AG10803 (cell line): ENCODE measurements around the gene MYBPHL.

Source experiments
- DNase-seq: peaks from one replicate; pipeline ENCODE4 v3.0.0; 2010; ENCODE audit warnings: low read depth
- H3K4me3 ChIP-seq: 2 replicates; pipeline ENCODE4 v1.5.1; 2011; ENCODE audit warnings: mild to moderate bottlenecking, low read length, control low read depth
- CTCF ChIP-seq: conservative IDR thresholded peaks from 2 replicates; pipeline ENCODE4 v1.5.1; 2011; ENCODE audit warnings: mild to moderate bottlenecking, low read length, control low read depth, inconsistent platforms

MYBPHL gene

DNA sequence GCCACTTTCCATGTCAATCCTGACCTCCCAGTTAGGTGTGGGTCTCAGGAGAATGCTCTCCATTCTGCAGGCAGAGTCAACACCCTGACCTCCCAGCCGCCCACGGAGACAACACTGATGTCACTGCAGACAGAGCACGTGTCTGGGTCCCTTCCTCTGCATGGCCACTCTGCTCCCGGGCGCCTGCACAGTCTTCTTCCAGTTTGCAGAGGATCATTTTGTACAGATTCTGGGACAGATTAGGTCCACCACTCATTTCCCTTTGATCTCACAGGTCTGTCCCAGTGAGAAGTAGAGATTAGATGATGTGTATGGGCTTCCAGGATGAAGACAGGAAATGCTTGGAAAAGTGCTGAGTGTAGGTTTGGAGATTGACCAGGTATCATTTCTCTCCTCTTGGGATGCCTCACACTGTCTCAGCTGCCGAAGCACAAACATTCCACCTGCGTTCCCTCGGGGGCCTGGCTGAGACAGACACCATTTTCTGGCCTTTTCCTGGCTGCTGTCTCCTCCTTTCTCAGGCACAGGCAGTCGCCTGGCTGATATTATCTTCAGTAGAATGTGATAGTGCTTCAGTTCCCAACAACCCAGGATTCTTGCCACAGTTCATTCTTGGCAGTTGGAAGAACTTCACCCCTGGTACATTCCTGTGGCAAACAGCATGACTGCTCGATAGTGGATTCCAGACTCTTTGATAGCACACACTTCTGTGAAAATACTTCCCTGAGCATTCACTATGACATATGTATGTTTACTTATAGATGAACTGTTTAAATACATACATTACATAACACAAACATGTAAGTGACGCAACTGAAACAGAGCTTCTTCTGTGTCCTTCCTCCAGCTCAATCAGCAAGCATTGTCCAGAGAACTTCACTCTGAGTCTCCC is 7.9 kb downstream of the MYBPHL start:
- H3K4me3 ChIP-seq: no peak overlapping the region
- no peak for TF ChIP-seq CTCF
- DNase-seq: peak; percentile 91

- DNase-seq: no peak
- H3K4me3 ChIP-seq: no peak overlapping the region
- TF ChIP-seq CTCF: no peak
These were observed 10.0 kb downstream of the MYBPHL start for GRCh38 chr1:109296782-109297181.

DNA sequence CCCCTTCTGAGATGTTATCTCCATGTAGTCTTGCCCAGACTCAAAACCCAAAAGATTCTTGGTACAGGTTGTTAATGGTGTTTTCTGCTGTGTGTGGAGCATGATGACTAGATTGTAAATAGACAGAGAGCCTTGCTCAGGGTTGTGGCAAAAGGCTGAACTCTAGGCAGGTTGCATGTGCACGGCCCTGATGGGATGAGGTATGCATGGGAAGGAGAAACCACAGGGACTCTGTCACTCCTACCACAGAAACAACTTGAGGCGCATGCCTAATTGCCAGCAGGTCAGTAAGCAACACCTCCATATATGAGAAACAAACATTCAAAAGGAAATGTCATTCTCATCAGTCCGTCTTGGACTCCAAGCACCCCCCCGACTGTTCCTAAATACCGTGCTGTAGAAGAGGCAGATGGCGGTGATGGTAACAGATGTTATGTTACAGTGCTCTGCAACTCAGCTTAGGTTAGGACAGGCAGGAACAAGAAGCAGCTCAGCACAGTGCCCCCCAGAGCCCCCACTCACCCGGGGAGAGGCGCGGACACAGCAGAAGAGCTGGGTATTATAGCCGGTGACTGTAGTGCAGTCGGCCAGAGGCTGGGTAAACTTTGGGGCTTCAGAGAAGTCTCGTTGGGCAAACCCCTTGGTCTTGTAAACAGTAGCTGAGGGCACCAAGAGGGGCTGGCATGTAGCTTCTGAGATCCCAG is 10.9 kb downstream of the MYBPHL start:
- TF ChIP-seq CTCF: no peak
- peak; percentile 12 for DNase-seq
- H3K4me3 ChIP-seq: no peak overlapping the region

GRCh38 chr1:109294481-109294880 is 12.3 kb downstream of the MYBPHL start:
- no peak for TF ChIP-seq CTCF
- no peak for DNase-seq
- no peak overlapping the region for H3K4me3 ChIP-seq

GRCh38 chr1:109293026-109293425 is 13.8 kb downstream of the MYBPHL start:
- H3K4me3 ChIP-seq: no peak overlapping the region
- TF ChIP-seq CTCF: no peak
- no peak for DNase-seq

GRCh38 chr1:109292364-109292763 is 14.4 kb downstream of the MYBPHL start:
- TF ChIP-seq CTCF: no peak
- no peak for DNase-seq
- H3K4me3 ChIP-seq: no peak overlapping the region

DNA sequence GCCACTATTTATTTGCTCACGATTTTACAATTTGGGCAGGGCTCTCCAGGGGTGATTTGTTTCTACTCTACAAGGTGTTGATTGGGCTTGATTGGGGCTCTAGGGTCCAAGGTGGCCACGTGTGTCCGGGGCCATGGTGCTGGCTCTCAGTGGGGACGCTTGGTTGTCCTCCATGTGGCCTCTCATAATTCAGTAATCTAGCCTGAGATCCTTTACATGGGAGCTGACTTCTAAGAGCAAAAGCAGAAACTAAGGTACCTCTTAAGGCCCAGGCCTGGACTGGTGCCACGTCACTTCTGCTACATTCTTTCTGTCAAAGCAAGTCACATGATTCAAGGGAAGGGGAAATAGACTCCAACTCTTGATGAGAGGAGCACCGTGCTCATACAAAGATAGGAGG is 15.8 kb downstream of the MYBPHL start:
- DNase-seq: no peak
- no peak for TF ChIP-seq CTCF
- H3K4me3 ChIP-seq: no peak overlapping the region
